Psoas muscle (tissue), 8 donors: ENCODE data around the gene RRP1B. TPM values are rescaled to one million over a fixed set of nuclear protein-coding genes. Genes with fewer than 3 reads are reported as not detected.

ENCODE experiments used
- ATAC-seq, 4 donors: fragments of 200-7000 bp; cut with Tn5 transposase; one replicate each; pipeline ENCODE4 v1.9.1; 2020; ENCODE audit warnings: moderate library complexity in 3 of 4, mild to moderate bottlenecking in 2 of 4
- DNase-seq, 2 donors: peaks; one replicate each; pipeline ENCODE4 v3.0.0-alpha.2; 2020
- H3K27ac ChIP-seq: fragments of 200-600 bp; one replicate; pipeline ENCODE4 v1.8.0; 2022
- H3K27me3 ChIP-seq, 3 donors: fragments of 200-600 bp in 1 of 3; one replicate each; pipeline versions ENCODE4 v1.6.1 to v1.8.0; 2013 to 2022; ENCODE audit warnings: low read length in 2 of 3, mild to moderate bottlenecking in 2 of 3, moderate library complexity in 1 of 3; ENCODE audit not compliant: insufficient read depth in 3 of 3
- H3K36me3 ChIP-seq, 2 donors: fragments of 200-600 bp in 1 of 2; one replicate each; pipeline versions ENCODE4 v1.6.1 to v1.8.0; 2013 to 2022; ENCODE audit warnings: low read depth in 1 of 2, mild to moderate bottlenecking in 1 of 2, moderate library complexity in 1 of 2; ENCODE audit not compliant: insufficient read depth in 1 of 2
- H3K4me1 ChIP-seq: fragments of 200-600 bp; one replicate; pipeline ENCODE4 v1.8.0; 2022
- H3K4me3 ChIP-seq: fragments of 200-600 bp; one replicate; pipeline ENCODE4 v1.8.0; 2022; ENCODE audit warnings: mild to moderate bottlenecking
- H3K9me3 ChIP-seq: fragments of 200-600 bp; one replicate; pipeline ENCODE4 v1.8.0; 2022
- CTCF ChIP-seq: fragments of 200-600 bp; IDR thresholded peaks from one replicate; pipeline ENCODE4 v1.8.0; 2022; ENCODE audit warnings: antibody characterized with exemption
- WGBS, 3 donors: extraction: QIAGEN DNeasy Blood & Tissue Kit; methylation state at CpG; one replicate each; pipeline versions ENCODE4 v1.1.6 to v1.1.7; 2013; 5-methylcytosine and 5-hydroxymethylcytosine counted together
- intact Hi-C, 2 donors: fragments of 100-400 bp; cut with DNase I; formaldehyde crosslinking; loops; one replicate each; pipeline versions ENCODE4 v1.11.0 to v1.14.2; 2022
- polyA plus RNA-seq, 3 donors: library from polyadenylated mRNA; stranded (reverse); fragments of 200-250 nt; gene quantifications; one replicate each; pipeline ENCODE4 v1.2.3, GENCODE V29; 2013
- total RNA-seq, 4 donors: library from RNA; stranded (reverse); fragmentation: NEBNext Ultra II Directional in 2 of 4; extraction: Animal tissue kit (Norgen Biotek cat#: 25700) in 2 of 4; gene quantifications; one replicate each; pipeline versions ENCODE4 v1.2.1 to v1.2.4, GENCODE V29; 2021 to 2023
- donor health status: healthy with polysubstance abuse.
- donor health status: DM: no; HTN: no; CAD: no; lungs with moderate emphysema.
- donor health status: Bipolar disorder and iron deficiency.
- donor health status: healthy.
- donor health status: DM: yes; HTN: yes; CAD: no.
- donor health status: DM: no; HTN: no; CAD: no.
- donor health status: DM: no; HTN: no; CAD: no.
- donor health status: DM: yes; HTN: yes; CAD: no.

RRP1B gene
- total and polyA plus RNA-seq, 7 donors = 6.0 to 21.6 (median 20.2) TPM

GRCh38 chr21:43719748-43720538 is 60.6 kb downstream of the RRP1B start:
- Histone ChIP-seq H3K4me1 (peaks cover 16% of the 10 kb centered on the region), H3K27ac (peak overlapping the region; percentile 86), H3K4me3 (peak overlapping the region; percentile 85), H3K36me3 (peaks cover 0 to 12% of the 10 kb centered on the region in 2 donors), H3K9me3 (no peaks in the 10 kb centered on the region), H3K27me3 (no peaks in the 10 kb centered on the region)
- ATAC-seq (peak in 2 of 4 donors; percentile 6 to 8), DNase-seq (peak in 1 of 2 donors; percentile 64)
- intact Hi-C loops = loop anchor here in 1 of 2 donors (5.0 kb wide), 2 partner anchors 57 to 58 kb away; partner anchors contain the start of gene CSTB
- 20 to 26% (median 26%) methylated on average over 48 to 49 of the region's 49 CpGs for WGBS, 3 donors
- no peak for TF ChIP-seq CTCF

DNA sequence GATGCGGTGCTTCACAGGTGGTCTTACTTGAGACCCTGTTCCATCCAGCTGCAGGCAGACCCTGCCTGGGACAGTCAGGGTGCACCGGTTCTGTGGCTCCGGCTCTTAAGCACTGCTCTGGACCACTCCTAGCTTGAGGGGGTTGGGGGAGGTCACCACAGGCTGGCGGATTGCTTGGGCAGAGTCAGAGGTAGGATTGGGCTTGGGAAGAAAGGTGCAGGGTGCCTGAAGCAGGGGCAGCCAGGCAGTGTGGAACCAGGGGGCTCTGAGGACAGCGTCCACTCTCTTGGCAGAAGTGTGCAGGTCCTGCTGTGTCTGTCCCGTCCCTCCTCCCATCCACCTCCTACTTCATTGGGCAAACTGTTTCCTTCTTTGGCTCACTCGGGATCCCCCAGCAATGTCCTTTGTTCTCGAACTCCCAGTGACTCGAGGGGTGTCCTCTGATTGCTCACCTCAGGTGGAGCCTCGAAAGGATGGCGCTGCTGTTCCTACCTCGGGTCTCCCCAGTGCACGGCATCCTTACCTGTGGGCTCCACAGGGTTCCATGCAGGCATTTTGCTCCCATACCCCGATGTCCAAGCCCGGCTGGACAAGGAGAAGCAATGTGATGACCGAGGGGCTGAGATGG is 61.3 kb downstream of the RRP1B start:
- no peak for ATAC-seq
- Histone ChIP-seq H3K27ac (no peak overlapping the region), H3K4me1 (peaks cover 20% of the 10 kb centered on the region), H3K27me3 (no peaks in the 10 kb centered on the region), H3K4me3 (peak overlapping the region; percentile 85), H3K36me3 (peaks cover 0 to 12% of the 10 kb centered on the region in 2 donors), H3K9me3 (no peaks in the 10 kb centered on the region)
- TF ChIP-seq CTCF = no peak
- WGBS, 3 donors = 90 to 95% (median 93%) methylated on average over 16 of the region's 16 CpGs
- intact Hi-C loops = loop anchor here in 1 of 2 donors (5.0 kb wide), 1 partner anchor 58 kb away; no protein-coding TSS in a partner anchor
- DNase-seq = no peak

DNA sequence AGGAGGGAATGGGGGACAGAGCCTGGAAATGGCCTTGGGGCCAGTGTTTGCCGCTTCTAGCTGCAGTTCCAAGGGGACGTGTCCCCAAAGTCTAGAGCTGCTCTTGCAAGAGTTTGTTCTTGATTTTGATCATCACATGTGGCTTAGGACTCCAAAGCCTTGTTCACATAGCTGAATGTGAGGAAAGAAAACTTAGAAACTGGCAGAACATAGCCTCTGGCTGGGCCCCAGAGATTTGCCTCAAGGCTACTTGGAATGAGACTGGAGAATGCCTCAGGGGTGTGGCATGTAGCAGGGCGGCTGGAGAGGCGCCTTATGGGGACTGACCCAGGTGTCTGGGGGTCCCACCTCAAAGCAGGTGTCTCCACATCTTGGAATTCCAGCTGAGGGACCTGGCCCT is 61.8 kb downstream of the RRP1B start:
- H3K27ac ChIP-seq = no peak overlapping the region
- no peaks in the 10 kb centered on the region for H3K9me3 ChIP-seq
- TF ChIP-seq CTCF = no peak
- H3K4me3 ChIP-seq = no peak overlapping the region
- 86 to 95% (median 92%) methylated on average over 4 of the region's 4 CpGs for WGBS, 3 donors
- peaks cover 24% of the 10 kb centered on the region for H3K4me1 ChIP-seq
- no peaks in the 10 kb centered on the region for H3K27me3 ChIP-seq
- ATAC-seq (no peak), DNase-seq (no peak)
- peaks cover 0 to 12% of the 10 kb centered on the region in 2 donors for H3K36me3 ChIP-seq
- intact Hi-C loops = loop anchor here in 1 of 2 donors (5.0 kb wide), 1 partner anchor 59 kb away; no protein-coding TSS in a partner anchor

GRCh38 chr21:43721939-43722338 is 62.6 kb downstream of the RRP1B start:
- Histone ChIP-seq H3K27ac (no peak overlapping the region), H3K36me3 (peaks cover 0 to 12% of the 10 kb centered on the region in 2 donors), H3K27me3 (no peaks in the 10 kb centered on the region), H3K9me3 (no peaks in the 10 kb centered on the region), H3K4me1 (peaks cover 27% of the 10 kb centered on the region), H3K4me3 (no peak overlapping the region)
- intact Hi-C loops = loop anchor here in 1 of 2 donors (5.0 kb wide), 1 partner anchor 60 kb away; no protein-coding TSS in a partner anchor
- ATAC-seq (no peak), DNase-seq (no peak)
- TF ChIP-seq CTCF = no peak
- 86 to 96% (median 95%) methylated on average over 3 of the region's 3 CpGs for WGBS, 3 donors
